ENCODE results near the gene TCAP. TPM values are rescaled to one million over a fixed set of nuclear protein-coding genes. Genes with fewer than 3 reads are reported as not detected.
A peak's percentile ranks its signal among the peaks of the same experiment; 100 is the strongest.

The TCAP gene
- total and polyA plus RNA-seq, 4 donors: 0.82 to 1.4 (median 1.2) TPM

DNA sequence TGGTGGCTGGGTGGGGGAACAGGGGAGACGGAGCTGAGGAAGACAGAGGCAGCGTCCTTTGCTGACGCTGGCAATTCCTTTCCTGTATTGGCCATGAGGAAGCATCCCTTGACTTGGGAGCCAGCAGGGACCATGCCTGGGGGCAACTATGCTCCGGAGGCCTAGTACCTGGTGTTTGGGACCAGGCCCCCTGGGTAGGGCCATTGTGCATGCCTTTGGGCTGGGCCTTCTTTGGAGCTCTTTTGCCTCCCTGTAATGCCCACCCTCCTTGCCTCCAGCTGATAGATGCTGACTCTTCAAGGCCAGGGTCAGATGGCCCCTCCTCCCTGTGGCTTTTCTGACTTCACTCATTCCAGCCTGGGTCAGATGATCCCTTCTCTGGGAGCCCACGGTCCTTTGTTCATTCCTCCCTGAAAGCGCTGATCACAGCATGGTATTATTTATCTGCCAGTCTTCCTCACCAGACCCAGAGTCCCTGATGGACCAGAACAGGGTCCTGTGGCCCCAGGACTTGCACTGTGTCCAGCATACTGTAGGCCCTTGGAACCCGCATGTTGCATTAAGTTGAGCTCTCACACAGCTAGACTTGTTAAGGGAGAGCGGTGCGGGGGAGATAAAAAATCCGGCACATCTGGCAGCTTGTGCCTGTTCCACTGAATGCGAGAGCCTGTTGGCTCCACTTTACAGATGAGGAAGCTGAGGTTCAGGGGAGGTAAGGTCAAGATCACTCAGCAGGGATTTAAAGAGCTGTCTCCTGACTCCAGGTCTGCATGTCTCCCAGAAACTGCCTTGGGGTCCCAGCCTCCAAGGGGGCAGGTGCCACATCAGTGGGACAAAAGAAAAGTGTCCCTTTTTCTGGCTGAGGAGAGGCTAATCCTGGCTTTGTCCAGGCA is 25.3 kb upstream of the TCAP start:
- Histone ChIP-seq H3K4me1 (ENCODE audit: control insufficient read depth in 5 of 5, insufficient read depth in 5 of 5, low read length in 5 of 5) (peaks cover 9 to 52% (median 15%) of the 10 kb centered on the region in 5 donors), H3K27ac (ENCODE audit: low read depth in 1 of 2, low read length in 1 of 2) (no peak overlapping the region), H3K9ac (ENCODE audit: insufficient read depth in 1 of 2, low read length in 2 of 2) (no peak overlapping the region), H3K36me3 (ENCODE audit: control insufficient read depth in 4 of 4, insufficient read depth in 4 of 4, low read length in 4 of 4) (peaks cover 0 to 11% (median 1%) of the 10 kb centered on the region in 4 donors), H3K9me3 (ENCODE audit: control insufficient read depth in 4 of 4, insufficient read depth in 3 of 4, low read length in 3 of 4) (no peaks in the 10 kb centered on the region), H3K4me3 (no peak overlapping the region), H3K27me3 (ENCODE audit: control insufficient read depth in 3 of 3, insufficient read depth in 3 of 3, low read length in 2 of 3) (no peaks in the 10 kb centered on the region)
- TF ChIP-seq, protein P1, sequence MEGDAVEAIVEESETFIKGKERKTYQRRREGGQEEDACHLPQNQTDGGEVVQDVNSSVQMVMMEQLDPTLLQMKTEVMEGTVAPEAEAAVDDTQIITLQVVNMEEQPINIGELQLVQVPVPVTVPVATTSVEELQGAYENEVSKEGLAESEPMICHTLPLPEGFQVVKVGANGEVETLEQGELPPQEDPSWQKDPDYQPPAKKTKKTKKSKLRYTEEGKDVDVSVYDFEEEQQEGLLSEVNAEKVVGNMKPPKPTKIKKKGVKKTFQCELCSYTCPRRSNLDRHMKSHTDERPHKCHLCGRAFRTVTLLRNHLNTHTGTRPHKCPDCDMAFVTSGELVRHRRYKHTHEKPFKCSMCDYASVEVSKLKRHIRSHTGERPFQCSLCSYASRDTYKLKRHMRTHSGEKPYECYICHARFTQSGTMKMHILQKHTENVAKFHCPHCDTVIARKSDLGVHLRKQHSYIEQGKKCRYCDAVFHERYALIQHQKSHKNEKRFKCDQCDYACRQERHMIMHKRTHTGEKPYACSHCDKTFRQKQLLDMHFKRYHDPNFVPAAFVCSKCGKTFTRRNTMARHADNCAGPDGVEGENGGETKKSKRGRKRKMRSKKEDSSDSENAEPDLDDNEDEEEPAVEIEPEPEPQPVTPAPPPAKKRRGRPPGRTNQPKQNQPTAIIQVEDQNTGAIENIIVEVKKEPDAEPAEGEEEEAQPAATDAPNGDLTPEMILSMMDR (IDR thresholded peaks at IDR 0.05; ENCODE audit: control extremely low read depth, extremely low read depth): no peak
- no peak for DNase-seq
- no peak for ATAC-seq (ENCODE audit: insufficient read depth, low FRiP score)
- 83 to 88% methylated on average over 11 of the region's 11 CpGs for WGBS, 2 donors

DNA sequence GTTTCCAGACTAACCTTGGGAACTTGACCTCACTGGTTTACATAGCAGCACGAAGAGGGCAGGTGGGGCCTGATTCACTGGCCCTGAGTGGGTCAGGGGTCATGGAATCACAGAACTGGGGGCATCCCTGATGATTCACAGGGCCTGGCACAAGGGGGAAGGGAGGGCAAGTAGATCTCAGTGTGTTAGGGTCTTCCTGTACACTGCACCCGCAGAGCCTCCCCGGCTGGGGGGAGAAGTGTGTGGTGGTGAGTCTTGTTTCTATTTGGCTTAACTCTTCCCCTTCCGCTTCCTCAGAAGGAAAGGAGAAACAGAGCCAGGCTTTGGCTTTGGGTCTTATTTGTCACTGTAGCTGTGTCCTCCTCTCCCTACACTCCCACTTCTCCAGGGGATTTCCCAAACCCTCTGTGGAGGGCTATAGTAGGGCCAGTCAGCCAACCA is 24.5 kb upstream of the TCAP start:
- TF ChIP-seq, protein P1 (IDR thresholded peaks at IDR 0.05; ENCODE audit: control extremely low read depth, extremely low read depth): no peak
- H3K9ac ChIP-seq (ENCODE audit: insufficient read depth in 1 of 2, low read length in 2 of 2): no peak overlapping the region
- H3K36me3 ChIP-seq (ENCODE audit: control insufficient read depth in 4 of 4, insufficient read depth in 4 of 4, low read length in 4 of 4): peaks cover 0 to 8% (median 1%) of the 10 kb centered on the region in 4 donors
- 4 to 34% methylated on average over 3 to 4 of the region's 4 CpGs for WGBS, 2 donors
- H3K27me3 ChIP-seq (ENCODE audit: control insufficient read depth in 3 of 3, insufficient read depth in 3 of 3, low read length in 2 of 3): no peaks in the 10 kb centered on the region
- ATAC-seq (ENCODE audit: insufficient read depth, low FRiP score) (no peak), DNase-seq (no peak)
- peak overlapping the region in 1 of 2 donors; percentile 44 for H3K27ac ChIP-seq (ENCODE audit: low read depth in 1 of 2, low read length in 1 of 2)
- H3K4me3 ChIP-seq: no peak overlapping the region
- H3K4me1 ChIP-seq (ENCODE audit: control insufficient read depth in 5 of 5, insufficient read depth in 5 of 5, low read length in 5 of 5): peaks cover 9 to 54% (median 15%) of the 10 kb centered on the region in 5 donors
- H3K9me3 ChIP-seq (ENCODE audit: control insufficient read depth in 4 of 4, insufficient read depth in 3 of 4, low read length in 3 of 4): no peaks in the 10 kb centered on the region

DNA sequence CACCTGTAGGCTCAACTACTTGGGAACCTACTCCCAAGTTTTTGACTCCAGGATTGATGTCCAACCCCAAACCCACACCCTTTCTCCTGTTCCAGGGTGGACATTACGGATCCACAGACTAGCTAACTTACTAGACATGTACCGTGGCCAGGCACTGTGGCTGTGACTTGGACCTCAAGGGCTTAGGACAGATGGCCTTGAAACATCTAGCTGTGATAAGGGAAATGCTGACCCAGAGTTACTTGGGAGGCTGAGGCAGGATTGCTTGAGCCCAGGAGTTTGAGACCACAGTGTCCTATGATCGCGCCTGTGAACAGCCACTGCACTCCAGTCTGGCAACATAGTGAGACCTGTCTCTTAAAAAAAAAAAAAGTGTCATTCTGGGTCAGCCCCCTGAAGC is 24.1 kb upstream of the TCAP start:
- TF ChIP-seq, protein P1 (IDR thresholded peaks at IDR 0.05; ENCODE audit: control extremely low read depth, extremely low read depth): no peak
- DNase-seq (no peak), ATAC-seq (ENCODE audit: insufficient read depth, low FRiP score) (no peak)
- peak overlapping the region in 1 of 2 donors; percentile 44 for H3K27ac ChIP-seq (ENCODE audit: low read depth in 1 of 2, low read length in 1 of 2)
- no peak overlapping the region for H3K4me3 ChIP-seq
- H3K9ac ChIP-seq (ENCODE audit: insufficient read depth in 1 of 2, low read length in 2 of 2): no peak overlapping the region
- H3K36me3 ChIP-seq (ENCODE audit: control insufficient read depth in 4 of 4, insufficient read depth in 4 of 4, low read length in 4 of 4): peaks cover 0 to 8% (median 1%) of the 10 kb centered on the region in 4 donors
- 93 to 95% methylated on average over 4 of the region's 4 CpGs for WGBS, 2 donors
- no peaks in the 10 kb centered on the region for H3K9me3 ChIP-seq (ENCODE audit: control insufficient read depth in 4 of 4, insufficient read depth in 3 of 4, low read length in 3 of 4)
- H3K4me1 ChIP-seq (ENCODE audit: control insufficient read depth in 5 of 5, insufficient read depth in 5 of 5, low read length in 5 of 5): peaks cover 6 to 53% (median 15%) of the 10 kb centered on the region in 5 donors
- no peaks in the 10 kb centered on the region for H3K27me3 ChIP-seq (ENCODE audit: control insufficient read depth in 3 of 3, insufficient read depth in 3 of 3, low read length in 2 of 3)

Measured in lung (tissue), 12 donors.